ENCODE data around the gene ZFP82.

Gene ZFP82

GRCh38 chr19:36418287-36419001, at the start of gene ZFP82:
TSS of gene ZFP82 (minus strand) at chr19:36418644. CDS start at chr19:36409789, 8,855 bp downstream.
- peak; percentile 63 to 71 for DNase-seq (ENCODE audit: low read depth in 1 of 2, low spot score in 1 of 2)

- no peak for DNase-seq (ENCODE audit: low read depth in 1 of 2, low spot score in 1 of 2)
Measured at GRCh38 chr19:36460046-36460445, 41.6 kb upstream of the ZFP82 start.

GRCh38 chr19:36456831-36457230, 38.4 kb upstream of the ZFP82 start:
- DNase-seq (ENCODE audit: low read depth in 1 of 2, low spot score in 1 of 2), result no peak

- DNase-seq (ENCODE audit: low read depth in 1 of 2, low spot score in 1 of 2), result no peak
Measured at GRCh38 chr19:36449059-36449670, 30.7 kb upstream of the ZFP82 start.

GRCh38 chr19:36441339-36441738, 22.9 kb upstream of the ZFP82 start:
- no peak for DNase-seq (ENCODE audit: low read depth in 1 of 2, low spot score in 1 of 2)

- DNase-seq (ENCODE audit: low read depth in 1 of 2, low spot score in 1 of 2), result no peak
Measured at GRCh38 chr19:36436531-36436930, 18.1 kb upstream of the ZFP82 start.

GRCh38 chr19:36423925-36424324, 5.5 kb upstream of the ZFP82 start:
- DNase-seq (ENCODE audit: low read depth in 1 of 2, low spot score in 1 of 2), result no peak

GRCh38 chr19:36421749-36422481, 3.5 kb upstream of the ZFP82 start:
- DNase-seq (ENCODE audit: low read depth in 1 of 2, low spot score in 1 of 2), result no peak

- DNase-seq (ENCODE audit: low read depth in 1 of 2, low spot score in 1 of 2), result no peak
Measured at GRCh38 chr19:36420961-36421748, 2.7 kb upstream of the ZFP82 start.

GRCh38 chr19:36417752-36418286, 625 bp downstream of the ZFP82 start:
- no peak for DNase-seq (ENCODE audit: low read depth in 1 of 2, low spot score in 1 of 2)

GRCh38 chr19:36409841-36410240, 8.6 kb downstream of the ZFP82 start:
- DNase-seq (ENCODE audit: low read depth in 1 of 2, low spot score in 1 of 2), result no peak

GRCh38 chr19:36408101-36408500, 10.3 kb downstream of the ZFP82 start:
- DNase-seq (ENCODE audit: low read depth in 1 of 2, low spot score in 1 of 2), result no peak

GRCh38 chr19:36404498-36404897, 13.9 kb downstream of the ZFP82 start:
- no peak for DNase-seq (ENCODE audit: low read depth in 1 of 2, low spot score in 1 of 2)

- no peak for DNase-seq (ENCODE audit: low read depth in 1 of 2, low spot score in 1 of 2)
Measured at GRCh38 chr19:36401475-36401874, 17.0 kb downstream of the ZFP82 start.

GRCh38 chr19:36398571-36398970, 19.9 kb downstream of the ZFP82 start:
- DNase-seq (ENCODE audit: low read depth in 1 of 2, low spot score in 1 of 2), result no peak

GRCh38 chr19:36392916-36393673, 25.3 kb downstream of the ZFP82 start:
- no peak for DNase-seq (ENCODE audit: low read depth in 1 of 2, low spot score in 1 of 2)

GRCh38 chr19:36379510-36379819, 39.0 kb downstream of the ZFP82 start:
- no peak for DNase-seq (ENCODE audit: low read depth in 1 of 2, low spot score in 1 of 2)

GRCh38 chr19:36378625-36379509, 39.6 kb downstream of the ZFP82 start, which contains the start of gene ZFP14:
TSS of gene ZFP14 (minus strand) at chr19:36379201. CDS start at chr19:36367892, 11,309 bp downstream.
- peak; percentile 89 to 94 for DNase-seq (ENCODE audit: low read depth in 1 of 2, low spot score in 1 of 2)

- no peak for DNase-seq (ENCODE audit: low read depth in 1 of 2, low spot score in 1 of 2)
Measured at GRCh38 chr19:36377541-36378178, 40.8 kb downstream of the ZFP82 start.
